ENCODE results near the gene HSPG2. TPM values are rescaled to one million over a fixed set of nuclear protein-coding genes. Genes with fewer than 3 reads are reported as not detected.

The HSPG2 gene
- total and polyA plus RNA-seq, 7 experiments from 2014 or later: 1.0 to 20.8 (median 9.4) TPM

DNA sequence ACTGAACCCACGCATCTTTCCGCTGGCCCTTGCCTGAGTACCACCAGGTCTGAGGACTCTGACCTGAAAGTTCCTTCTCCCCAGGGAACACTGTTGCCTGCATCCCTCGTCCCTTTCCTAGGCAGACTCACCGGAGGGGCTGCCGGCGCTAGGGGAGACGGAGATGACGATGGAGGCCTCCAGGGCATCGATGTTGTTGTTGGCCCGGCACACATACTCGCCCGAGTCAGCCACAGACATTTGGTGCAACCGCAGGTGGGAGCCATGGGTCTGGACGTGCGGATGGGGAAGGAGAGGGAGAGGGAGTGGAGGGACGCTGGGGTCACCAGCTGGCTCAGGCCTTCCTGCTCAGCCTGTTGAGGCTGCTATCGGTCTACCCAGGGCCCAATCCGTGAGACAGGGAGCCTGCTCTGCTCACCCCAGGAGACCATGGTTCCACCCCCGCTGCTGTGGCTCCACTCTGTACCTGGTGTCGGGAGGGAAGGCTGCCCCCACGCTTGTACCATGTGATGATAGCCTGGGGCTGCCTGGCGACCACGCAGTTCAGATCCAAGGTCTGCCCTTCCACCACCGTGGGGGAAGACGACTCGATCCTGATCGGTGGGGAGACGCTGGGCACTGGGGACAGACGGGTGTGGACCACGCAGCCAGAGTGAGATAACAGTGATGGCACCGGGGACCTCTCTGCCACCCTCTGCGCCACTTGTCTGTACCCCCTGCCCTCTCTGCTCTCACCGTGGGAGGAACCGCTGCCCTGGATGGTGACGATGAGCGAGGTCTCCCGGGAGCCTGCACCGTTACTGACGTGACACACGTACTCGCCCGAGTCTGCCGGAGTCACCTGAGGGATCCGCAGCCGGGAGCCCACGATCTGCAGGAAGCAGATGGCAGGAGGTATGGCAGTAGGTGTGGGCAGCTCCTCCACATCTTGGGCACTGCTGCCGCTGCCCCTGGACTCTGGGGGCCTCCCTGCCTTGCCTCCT, 89.6 kb downstream of the HSPG2 start:
- H3K4me3 Mint-ChIP-seq: no peak overlapping the region
- Histone ChIP-seq H3K9me3 (ENCODE audit: control insufficient read depth in 2 of 3, low read length in 3 of 3) (no peaks in the 10 kb centered on the region), H3K27me3 (ENCODE audit: control insufficient read depth in 2 of 2, insufficient read depth in 2 of 2, low read length in 2 of 2) (no peaks in the 10 kb centered on the region), H3K27ac (ENCODE audit: low read depth, low read length) (no peak overlapping the region), H3K4me3 (ENCODE audit: low read length) (no peak overlapping the region), H3K36me3 (ENCODE audit: control insufficient read depth in 2 of 3, insufficient read depth in 3 of 3, low read length in 3 of 3) (no peaks in the 10 kb centered on the region), H3K4me1 (ENCODE audit: control insufficient read depth in 2 of 2, insufficient read depth in 2 of 2, low read length in 2 of 2) (no peaks in the 10 kb centered on the region)
- H3K27ac Mint-ChIP-seq: no peak overlapping the region
- no peak for DNase-seq
- no peaks in the 10 kb centered on the region for H3K9me3 Mint-ChIP-seq
- ATAC-seq: no peak
- no peaks in the 10 kb centered on the region for H3K27me3 Mint-ChIP-seq
- peaks cover 0 to 5% (median 0%) of the 10 kb centered on the region in 7 donors for H3K4me1 Mint-ChIP-seq
- H3K36me3 Mint-ChIP-seq: peaks cover 0 to 4% (median 0%) of the 10 kb centered on the region in 5 donors
- POLR2A ChIA-PET: no interaction called here
- CTCF ChIA-PET: no interaction called here
- intact Hi-C loops (cut with micrococcal nuclease): no loop called here

DNA sequence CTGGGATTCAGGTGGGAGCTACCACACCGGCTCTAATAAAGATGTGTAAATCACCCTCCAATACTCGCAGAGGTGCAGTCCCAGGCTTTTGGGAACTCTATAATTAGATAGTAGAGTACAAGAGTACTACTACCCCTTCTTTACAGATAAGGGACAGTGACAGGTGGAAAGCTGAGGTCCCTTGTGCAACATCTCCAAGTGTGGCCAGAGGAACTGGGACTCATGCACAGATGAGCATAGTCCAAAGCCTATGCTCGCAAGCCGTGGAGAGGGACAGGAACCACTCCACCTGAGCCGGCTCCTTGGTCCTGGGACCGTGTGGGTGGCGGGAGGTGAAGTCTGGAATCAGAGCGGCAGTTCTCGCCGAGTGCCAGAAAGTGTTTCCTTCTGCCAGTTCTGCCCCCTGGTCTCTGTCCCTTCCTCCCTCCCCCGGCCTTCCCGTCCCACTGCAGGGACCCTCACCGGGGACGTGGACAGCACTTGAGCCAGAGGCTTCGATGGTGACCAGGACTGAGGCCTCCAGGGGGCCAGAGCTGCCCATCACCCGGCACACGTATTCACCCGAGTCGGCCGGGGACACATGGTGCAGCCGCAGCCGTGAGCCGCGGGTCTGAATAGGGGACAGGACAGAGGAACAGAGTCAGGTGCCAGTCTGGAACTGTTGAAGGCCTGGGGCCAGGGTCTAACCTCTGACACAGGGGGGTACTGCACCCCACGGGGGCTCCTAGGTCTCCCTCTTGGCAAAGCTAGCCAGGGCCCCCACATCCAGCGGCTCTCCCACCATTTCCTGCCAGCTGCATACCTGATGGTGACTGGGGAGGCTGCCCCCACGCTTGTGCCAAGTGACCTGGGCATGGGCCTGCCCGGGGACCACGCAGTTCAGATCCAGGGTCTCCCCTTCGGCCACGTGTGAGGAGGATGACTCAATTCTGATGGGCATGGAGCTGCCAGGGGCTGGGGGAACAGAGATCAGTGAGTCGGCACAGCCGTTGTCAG, 91.2 kb downstream of the HSPG2 start:
- H3K9me3 ChIP-seq (ENCODE audit: control insufficient read depth in 2 of 3, low read length in 3 of 3): no peaks in the 10 kb centered on the region
- Mint-ChIP-seq H3K9me3 (no peaks in the 10 kb centered on the region), H3K4me1 (peaks cover 0 to 2% (median 0%) of the 10 kb centered on the region in 7 donors), H3K27me3 (no peaks in the 10 kb centered on the region), H3K4me3 (no peak overlapping the region), H3K36me3 (no peaks in the 10 kb centered on the region), H3K27ac (no peak overlapping the region)
- POLR2A ChIA-PET: no interaction called here
- no peaks in the 10 kb centered on the region for H3K36me3 ChIP-seq (ENCODE audit: control insufficient read depth in 2 of 3, insufficient read depth in 3 of 3, low read length in 3 of 3)
- no peak for DNase-seq
- H3K27ac ChIP-seq (ENCODE audit: low read depth, low read length): no peak overlapping the region
- no peaks in the 10 kb centered on the region for H3K4me1 ChIP-seq (ENCODE audit: control insufficient read depth in 2 of 2, insufficient read depth in 2 of 2, low read length in 2 of 2)
- H3K4me3 ChIP-seq (ENCODE audit: low read length): no peak overlapping the region
- intact Hi-C loops (cut with micrococcal nuclease): no loop called here
- no peaks in the 10 kb centered on the region for H3K27me3 ChIP-seq (ENCODE audit: control insufficient read depth in 2 of 2, insufficient read depth in 2 of 2, low read length in 2 of 2)
- CTCF ChIA-PET: no interaction called here
- no peak for ATAC-seq

DNA sequence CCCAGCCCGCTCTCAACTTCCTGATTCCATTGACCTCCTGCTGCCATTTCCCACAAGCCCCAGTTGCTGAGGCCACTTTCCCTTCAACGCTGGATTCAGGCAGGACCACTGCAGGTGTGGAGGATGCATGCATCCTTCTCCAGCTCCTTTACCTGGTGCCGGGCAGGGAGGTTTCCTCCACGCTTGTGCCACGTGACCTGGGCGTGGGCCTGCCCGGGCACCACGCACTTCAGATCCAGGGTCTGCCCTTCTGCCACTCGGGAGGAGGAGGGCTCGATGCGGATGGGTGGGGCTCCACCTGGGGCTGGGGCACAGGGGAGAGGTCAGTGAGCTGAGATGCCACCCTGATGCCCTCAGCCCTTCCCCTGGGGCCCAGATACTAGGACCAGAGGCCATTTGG, 93.1 kb downstream of the HSPG2 start:
- no peaks in the 10 kb centered on the region for H3K9me3 ChIP-seq (ENCODE audit: control insufficient read depth in 2 of 3, low read length in 3 of 3)
- Mint-ChIP-seq H3K27me3 (no peaks in the 10 kb centered on the region), H3K36me3 (no peaks in the 10 kb centered on the region), H3K9me3 (no peaks in the 10 kb centered on the region), H3K27ac (no peak overlapping the region), H3K4me3 (no peak overlapping the region), H3K4me1 (peaks cover 0 to 2% (median 0%) of the 10 kb centered on the region in 7 donors)
- ChIA-PET CTCF (no interaction called here), POLR2A (no interaction called here)
- intact Hi-C loops (cut with micrococcal nuclease): no loop called here
- no peaks in the 10 kb centered on the region for H3K27me3 ChIP-seq (ENCODE audit: control insufficient read depth in 2 of 2, insufficient read depth in 2 of 2, low read length in 2 of 2)
- no peak for DNase-seq
- no peak overlapping the region for H3K4me3 ChIP-seq (ENCODE audit: low read length)
- no peaks in the 10 kb centered on the region for H3K4me1 ChIP-seq (ENCODE audit: control insufficient read depth in 2 of 2, insufficient read depth in 2 of 2, low read length in 2 of 2)
- no peak for ATAC-seq
- H3K27ac ChIP-seq (ENCODE audit: low read depth, low read length): no peak overlapping the region
- no peaks in the 10 kb centered on the region for H3K36me3 ChIP-seq (ENCODE audit: control insufficient read depth in 2 of 3, insufficient read depth in 3 of 3, low read length in 3 of 3)

DNA sequence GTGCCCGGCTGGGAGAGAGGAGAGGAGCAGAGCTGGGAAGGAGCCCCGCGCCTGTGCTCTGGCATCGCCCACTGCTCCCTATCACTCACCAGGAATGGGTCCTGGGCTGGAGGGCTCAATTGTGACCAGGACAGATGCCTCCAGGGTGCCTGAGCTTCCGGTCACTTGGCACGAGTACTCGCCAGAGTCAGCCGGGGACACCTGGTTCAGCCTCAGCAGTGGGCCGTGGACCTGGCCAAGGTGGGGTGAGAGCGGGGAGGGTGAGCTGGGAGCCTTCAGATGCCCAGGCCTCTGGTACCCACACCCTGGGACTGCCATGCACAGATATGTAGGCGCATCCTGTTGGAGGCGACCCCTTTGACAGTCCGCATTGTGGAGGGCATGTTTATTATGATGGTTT, 93.9 kb downstream of the HSPG2 start:
- Mint-ChIP-seq H3K4me3 (no peak overlapping the region), H3K27ac (no peak overlapping the region), H3K27me3 (no peaks in the 10 kb centered on the region), H3K4me1 (peaks cover 0 to 2% (median 0%) of the 10 kb centered on the region in 7 donors), H3K9me3 (no peaks in the 10 kb centered on the region), H3K36me3 (no peaks in the 10 kb centered on the region)
- no peak for DNase-seq
- Histone ChIP-seq H3K27me3 (ENCODE audit: control insufficient read depth in 2 of 2, insufficient read depth in 2 of 2, low read length in 2 of 2) (no peaks in the 10 kb centered on the region), H3K27ac (ENCODE audit: low read depth, low read length) (no peak overlapping the region), H3K4me3 (ENCODE audit: low read length) (no peak overlapping the region), H3K36me3 (ENCODE audit: control insufficient read depth in 2 of 3, insufficient read depth in 3 of 3, low read length in 3 of 3) (no peaks in the 10 kb centered on the region), H3K4me1 (ENCODE audit: control insufficient read depth in 2 of 2, insufficient read depth in 2 of 2, low read length in 2 of 2) (no peaks in the 10 kb centered on the region), H3K9me3 (ENCODE audit: control insufficient read depth in 2 of 3, low read length in 3 of 3) (no peaks in the 10 kb centered on the region)
- no peak for ATAC-seq
- ChIA-PET POLR2A (interaction anchor here (0.5 kb wide), 1 partner anchor 1992 kb away, joined by 4 read pairs; no protein-coding TSS in a partner anchor), CTCF (no interaction called here)
- intact Hi-C loops (cut with micrococcal nuclease): no loop called here

DNA sequence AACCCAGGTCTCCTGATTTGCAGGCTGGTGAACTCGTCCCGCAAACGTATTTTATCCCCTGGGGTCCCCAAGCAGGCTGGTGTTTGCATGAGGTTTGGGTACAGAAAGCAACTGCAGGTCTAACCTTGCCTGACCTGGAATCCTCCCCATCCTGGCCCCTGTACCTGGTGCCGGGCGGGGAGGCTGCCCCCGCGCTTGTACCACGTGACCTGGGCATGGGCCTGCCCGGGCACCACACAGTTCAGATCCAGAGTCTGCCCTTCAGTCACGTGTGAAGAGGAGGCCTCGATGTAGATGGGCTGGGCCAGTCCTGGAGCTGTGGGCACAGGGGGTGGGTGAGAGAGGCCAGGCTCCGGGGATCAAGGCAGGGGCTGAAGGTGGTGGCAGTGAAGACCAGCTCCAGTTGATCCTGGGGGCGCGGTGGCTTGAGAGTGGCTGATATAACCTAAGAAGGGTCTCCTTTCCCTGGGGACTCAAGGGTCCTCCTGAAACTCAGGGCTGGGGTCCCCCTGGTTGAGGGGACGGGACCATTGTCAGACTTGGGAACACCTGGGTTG, 94.4 kb downstream of the HSPG2 start:
- no peaks in the 10 kb centered on the region for H3K27me3 Mint-ChIP-seq
- intact Hi-C loops (cut with micrococcal nuclease): no loop called here
- H3K4me1 Mint-ChIP-seq: peaks cover 0 to 2% (median 0%) of the 10 kb centered on the region in 7 donors
- Histone ChIP-seq H3K36me3 (ENCODE audit: control insufficient read depth in 2 of 3, insufficient read depth in 3 of 3, low read length in 3 of 3) (no peaks in the 10 kb centered on the region), H3K27ac (ENCODE audit: low read depth, low read length) (no peak overlapping the region), H3K4me3 (ENCODE audit: low read length) (no peak overlapping the region), H3K9me3 (ENCODE audit: control insufficient read depth in 2 of 3, low read length in 3 of 3) (no peaks in the 10 kb centered on the region), H3K27me3 (ENCODE audit: control insufficient read depth in 2 of 2, insufficient read depth in 2 of 2, low read length in 2 of 2) (no peaks in the 10 kb centered on the region), H3K4me1 (ENCODE audit: control insufficient read depth in 2 of 2, insufficient read depth in 2 of 2, low read length in 2 of 2) (no peaks in the 10 kb centered on the region)
- CTCF ChIA-PET: no interaction called here
- no peak for DNase-seq
- H3K4me3 Mint-ChIP-seq: no peak overlapping the region
- H3K36me3 Mint-ChIP-seq: no peaks in the 10 kb centered on the region
- POLR2A ChIA-PET: interaction anchor here (0.5 to 0.8 kb wide), 2 partner anchors 21 to 1992 kb away, joined by 3 to 4 read pairs; no protein-coding TSS in a partner anchor
- no peaks in the 10 kb centered on the region for H3K9me3 Mint-ChIP-seq
- H3K27ac Mint-ChIP-seq: no peak overlapping the region
- no peak for ATAC-seq

DNA sequence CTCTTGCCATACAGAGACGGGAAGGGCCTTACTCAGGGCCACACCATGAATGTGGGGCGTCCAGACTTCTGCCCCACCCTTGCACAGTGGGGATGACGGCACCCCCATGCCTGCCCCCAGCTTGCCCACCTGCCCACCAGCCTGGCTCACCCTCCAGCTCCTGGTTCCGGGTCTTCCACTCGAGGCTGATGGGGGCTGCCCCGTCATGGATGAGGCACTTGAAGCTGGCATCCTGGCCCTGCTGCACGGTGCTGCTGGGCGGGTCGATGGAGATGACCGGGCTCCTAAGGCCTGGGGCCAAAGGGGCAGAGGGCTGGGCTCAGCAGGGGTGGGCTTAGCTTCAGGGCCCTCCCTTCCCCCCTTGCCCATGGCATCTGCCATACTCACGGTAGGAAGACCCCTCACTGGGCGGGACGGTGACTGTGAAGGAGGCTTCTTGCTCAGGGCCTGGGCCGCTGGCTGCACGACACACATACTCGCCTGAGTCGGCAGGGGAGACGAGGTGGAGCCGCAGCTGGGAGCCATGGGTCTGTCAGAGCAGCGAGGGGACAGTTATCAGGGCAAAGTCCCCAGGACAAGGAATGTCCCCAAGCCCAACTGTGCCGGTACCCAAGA, 95.2 kb downstream of the HSPG2 start:
- no peak overlapping the region for H3K27ac ChIP-seq (ENCODE audit: low read depth, low read length)
- Mint-ChIP-seq H3K4me3 (no peak overlapping the region), H3K27me3 (no peaks in the 10 kb centered on the region), H3K27ac (no peak overlapping the region), H3K36me3 (no peaks in the 10 kb centered on the region), H3K4me1 (peaks cover 0 to 2% (median 0%) of the 10 kb centered on the region in 7 donors), H3K9me3 (no peaks in the 10 kb centered on the region)
- intact Hi-C loops (cut with micrococcal nuclease): no loop called here
- CTCF ChIA-PET: no interaction called here
- POLR2A ChIA-PET: interaction anchor here (0.8 kb wide), 1 partner anchor 20 kb away, joined by 3 read pairs; no protein-coding TSS in a partner anchor
- no peaks in the 10 kb centered on the region for H3K36me3 ChIP-seq (ENCODE audit: control insufficient read depth in 2 of 3, insufficient read depth in 3 of 3, low read length in 3 of 3)
- no peak for ATAC-seq
- H3K4me1 ChIP-seq (ENCODE audit: control insufficient read depth in 2 of 2, insufficient read depth in 2 of 2, low read length in 2 of 2): no peaks in the 10 kb centered on the region
- no peaks in the 10 kb centered on the region for H3K9me3 ChIP-seq (ENCODE audit: control insufficient read depth in 2 of 3, low read length in 3 of 3)
- H3K27me3 ChIP-seq (ENCODE audit: control insufficient read depth in 2 of 2, insufficient read depth in 2 of 2, low read length in 2 of 2): no peaks in the 10 kb centered on the region
- DNase-seq: no peak
- H3K4me3 ChIP-seq (ENCODE audit: low read length): no peak overlapping the region

Data from naive thymus-derived CD4-positive, alpha-beta T cell (primary cell).